GM12874 (cell line): ENCODE results near the gene NRG2.

Experiments used
- CTCF ChIP-seq: IDR thresholded peaks from 2 replicates; pipeline ENCODE4 v1.5.1; 2011; ENCODE audit warnings: low read depth, mild to moderate bottlenecking, control low read depth, low read length, moderate library complexity; ENCODE audit not compliant: insufficient read depth

The NRG2 gene

GRCh38 chr5:140033037-140033760 lies 9.9 kb downstream of the NRG2 start:
- TF ChIP-seq CTCF, result no peak

- no peak for TF ChIP-seq CTCF
Measured at GRCh38 chr5:140032296-140032695, 10.8 kb downstream of the NRG2 start.

GRCh38 chr5:140027807-140028206 lies 15.3 kb downstream of the NRG2 start:
- no peak for TF ChIP-seq CTCF

- no peak for TF ChIP-seq CTCF
Measured at GRCh38 chr5:140025736-140026135, 17.4 kb downstream of the NRG2 start.

GRCh38 chr5:140024928-140025327 lies 18.2 kb downstream of the NRG2 start:
- TF ChIP-seq CTCF, result no peak

GRCh38 chr5:140023611-140024191 lies 19.4 kb downstream of the NRG2 start:
- TF ChIP-seq CTCF, result no peak

- TF ChIP-seq CTCF, result no peak
Measured at GRCh38 chr5:140020601-140021177, 22.4 kb downstream of the NRG2 start.
